ENCODE results near the gene BCL2L14.

DNA sequence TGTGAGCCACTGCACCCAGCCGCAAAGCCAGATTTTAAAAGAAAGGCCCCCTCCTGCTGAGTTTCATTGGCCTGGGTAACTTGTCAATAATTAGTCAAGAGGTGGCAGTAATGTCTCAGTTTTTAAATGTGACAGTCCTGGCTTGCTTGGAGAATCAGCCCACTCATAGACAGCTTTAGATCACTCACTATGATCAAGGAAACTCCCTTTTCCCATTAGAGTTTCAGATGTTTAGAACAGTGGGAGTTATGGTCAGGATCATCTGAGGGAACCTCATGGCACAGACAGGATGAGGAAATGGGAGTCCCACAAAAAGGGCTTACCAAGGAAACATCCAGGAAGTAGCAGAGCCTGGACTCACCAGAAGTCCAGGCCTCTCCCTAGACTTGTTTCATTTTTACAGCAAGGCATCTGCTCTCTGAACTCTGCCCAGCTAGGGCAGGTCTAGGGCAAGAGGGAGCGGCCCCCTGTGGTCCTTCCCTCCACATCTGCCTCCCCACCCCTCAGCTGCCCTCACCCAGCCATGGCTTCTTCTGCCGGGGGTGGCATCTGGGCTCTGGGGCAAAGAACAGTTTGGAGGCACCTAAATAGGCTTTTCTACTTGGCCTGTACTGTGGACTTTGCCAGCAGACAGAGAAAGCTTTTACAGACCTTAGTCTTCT, 11.2 kb downstream of the BCL2L14 start:
- peak; percentile 74 for TF ChIP-seq RAD21 (IDR thresholded peaks at IDR 0.05; ENCODE audit: low read depth)
- no peak for TF ChIP-seq TCF12 (IDR thresholded peaks at IDR 0.05; ENCODE audit: low read depth)
- no peak for TF ChIP-seq EGR1 (IDR thresholded peaks at IDR 0.05)
- no peak for TF ChIP-seq YY1 (IDR thresholded peaks at IDR 0.05; ENCODE audit: low read depth)
- no peak for TF ChIP-seq EP300 (IDR thresholded peaks at IDR 0.05; ENCODE audit: borderline replicate concordance)
- TF ChIP-seq MAX (IDR thresholded peaks at IDR 0.05), result no peak
- TF ChIP-seq NFIC (IDR thresholded peaks at IDR 0.05), result no peak
- TF ChIP-seq REST (IDR thresholded peaks at IDR 0.05; ENCODE audit: low read depth), result no peak
- no peak for TF ChIP-seq CREB1 (IDR thresholded peaks at IDR 0.05; ENCODE audit: low read depth)
- TF ChIP-seq TAF1 (IDR thresholded peaks at IDR 0.05; ENCODE audit: low read depth), result no peak
- no peak for TF ChIP-seq CEBPB (IDR thresholded peaks at IDR 0.05)
- no peak for TF ChIP-seq TEAD4 (IDR thresholded peaks at IDR 0.05)
- TF ChIP-seq FOXM1 (IDR thresholded peaks at IDR 0.05; ENCODE audit: borderline replicate concordance, low read depth), result no peak
- TF ChIP-seq, protein P1, sequence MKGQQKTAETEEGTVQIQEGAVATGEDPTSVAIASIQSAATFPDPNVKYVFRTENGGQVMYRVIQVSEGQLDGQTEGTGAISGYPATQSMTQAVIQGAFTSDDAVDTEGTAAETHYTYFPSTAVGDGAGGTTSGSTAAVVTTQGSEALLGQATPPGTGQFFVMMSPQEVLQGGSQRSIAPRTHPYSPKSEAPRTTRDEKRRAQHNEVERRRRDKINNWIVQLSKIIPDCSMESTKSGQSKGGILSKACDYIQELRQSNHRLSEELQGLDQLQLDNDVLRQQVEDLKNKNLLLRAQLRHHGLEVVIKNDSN (IDR thresholded peaks at IDR 0.05), result no peak

Measured in Ishikawa (cell line).